DMS153 (cell line): ENCODE results near the gene SLC44A5.

ENCODE experiments used
- DNase-seq: peaks from one replicate; lab custom pipeline; 2025; lab: John Stamatoyannopoulos, UW

SLC44A5 gene

DNA sequence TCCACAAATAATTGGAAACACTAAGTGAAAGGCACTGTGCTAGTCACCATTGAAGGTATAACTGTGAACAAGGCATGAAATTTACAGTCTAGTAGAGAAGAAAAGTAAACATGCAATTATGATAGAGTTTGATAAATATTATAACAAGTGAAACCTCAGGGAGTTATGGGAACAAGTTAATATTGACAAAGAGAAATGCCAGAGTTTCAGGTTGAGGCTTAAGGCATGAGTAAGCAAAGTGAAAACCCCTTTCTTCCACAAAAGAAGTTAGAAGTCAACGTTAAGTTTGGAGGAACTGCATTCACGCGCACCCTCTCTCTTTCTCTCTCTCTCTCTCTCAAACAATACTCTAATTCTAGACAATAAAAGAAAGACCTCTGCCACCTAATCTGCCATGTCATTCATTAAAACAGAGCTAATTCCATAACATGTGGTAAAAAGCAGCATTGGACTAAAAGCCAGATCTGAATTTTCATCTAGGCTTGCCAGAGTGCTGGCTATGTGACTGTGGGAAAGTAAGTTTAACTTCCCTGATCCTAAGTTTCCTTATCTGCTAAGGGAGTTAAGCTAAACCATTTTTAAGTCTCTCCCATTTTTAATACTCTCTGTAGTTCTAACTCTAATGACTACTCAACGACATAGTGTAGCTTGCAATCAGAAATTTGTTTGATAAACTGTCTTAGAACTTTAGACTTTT lies 22.0 kb downstream of the SLC44A5 start:
- no peak for DNase-seq

DNA sequence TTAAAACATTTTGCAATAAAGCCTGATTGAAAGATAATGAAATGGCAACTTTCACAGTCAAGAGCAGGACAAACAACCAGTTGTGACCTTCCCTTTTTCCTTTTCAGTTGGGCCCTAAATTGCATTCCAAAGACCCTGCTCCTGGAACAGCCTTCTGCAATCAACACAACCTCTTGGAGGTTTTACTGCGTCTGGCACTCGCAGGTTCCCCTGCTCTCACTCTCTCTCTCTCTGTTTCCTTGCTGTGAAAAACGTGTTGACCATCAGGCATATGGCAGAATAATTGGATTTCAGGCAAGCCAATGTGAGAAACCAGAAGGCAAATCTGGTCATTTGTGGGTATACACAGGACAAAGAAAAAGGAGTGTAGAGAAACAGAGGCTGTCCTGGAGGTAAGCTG lies 23.2 kb downstream of the SLC44A5 start:
- DNase-seq, result no peak

DNA sequence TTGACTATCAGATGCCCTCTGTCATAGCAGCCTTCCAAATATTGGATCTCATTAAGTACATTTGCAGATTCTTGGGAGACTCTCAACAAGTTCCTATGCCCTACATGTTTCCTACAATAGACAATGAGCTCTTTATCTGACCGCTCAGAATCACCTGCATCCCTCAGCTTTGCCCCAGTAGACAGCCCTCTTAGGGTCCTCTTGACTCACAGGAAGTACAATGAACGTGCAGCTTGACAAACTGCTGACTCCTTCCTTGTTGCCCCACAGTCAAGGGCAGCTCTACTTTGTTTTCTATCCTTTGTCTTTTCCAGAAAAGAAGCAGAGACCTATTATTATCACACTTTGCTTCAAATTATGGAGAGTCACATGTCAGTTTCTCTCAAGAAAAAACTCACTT lies 27.6 kb downstream of the SLC44A5 start:
- DNase-seq, result no peak

DNA sequence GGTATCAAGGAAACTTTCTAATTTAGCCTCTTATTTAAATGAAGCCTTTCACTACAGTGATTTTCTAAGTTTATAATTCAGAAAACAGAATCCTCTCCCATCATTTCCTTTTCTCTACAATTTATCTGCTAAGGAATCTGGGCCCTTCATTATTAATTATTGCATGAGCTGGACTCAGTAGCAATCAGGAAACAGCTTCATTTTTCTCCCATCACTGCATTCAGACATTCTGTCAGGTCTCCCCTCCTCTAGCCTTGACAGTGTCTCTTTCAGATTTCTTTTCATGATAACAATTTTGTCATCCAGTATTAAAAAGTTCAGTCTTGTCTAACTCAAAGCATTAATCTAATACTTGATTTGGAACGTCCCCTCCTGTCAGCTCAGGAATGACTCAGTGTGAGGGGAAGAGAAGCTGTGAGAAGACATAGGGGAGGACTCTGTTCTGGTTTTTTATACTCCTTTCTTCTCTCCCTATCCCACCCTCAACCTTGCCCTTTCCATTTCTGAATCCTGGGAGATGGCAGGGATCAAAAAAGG lies 28.1 kb downstream of the SLC44A5 start:
- no peak for DNase-seq

DNA sequence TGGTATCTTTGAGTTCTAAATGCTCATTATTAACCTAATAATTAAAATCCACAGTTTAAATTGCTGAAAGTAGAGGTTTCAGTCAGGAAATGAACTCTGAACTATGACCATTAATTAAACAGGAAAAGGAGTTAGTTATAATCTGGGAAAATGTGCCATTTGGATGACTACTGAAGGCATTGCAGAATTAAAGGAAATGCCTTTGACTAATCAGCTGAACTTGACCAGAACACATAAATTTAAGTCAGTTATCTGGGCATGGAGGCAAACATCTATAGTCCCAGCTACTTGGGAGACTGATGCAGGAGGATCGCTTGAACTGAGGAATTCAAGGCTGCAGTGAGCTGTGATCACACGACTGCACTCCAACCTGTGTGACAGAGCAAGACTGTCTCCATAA lies 31.9 kb downstream of the SLC44A5 start:
- no peak for DNase-seq

DNA sequence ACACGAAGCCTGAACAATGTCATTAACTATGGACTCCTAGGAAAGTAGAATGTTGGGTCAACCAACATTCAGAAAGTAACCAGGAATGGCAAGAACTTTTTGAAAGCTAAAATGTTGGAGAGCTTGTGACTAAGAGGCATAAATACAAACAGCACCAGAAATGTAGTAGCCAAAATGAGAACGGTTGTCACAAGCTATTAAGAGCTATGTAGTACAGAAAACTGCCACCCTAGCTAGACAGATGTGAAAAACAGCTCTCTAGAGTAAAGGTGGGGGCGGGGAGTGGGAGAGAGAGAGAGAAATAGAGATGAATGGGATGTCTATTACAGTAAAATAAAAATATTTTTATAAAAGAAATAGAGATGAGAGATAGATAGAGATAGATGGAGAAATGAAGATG lies 35.1 kb downstream of the SLC44A5 start:
- no peak for DNase-seq

DNA sequence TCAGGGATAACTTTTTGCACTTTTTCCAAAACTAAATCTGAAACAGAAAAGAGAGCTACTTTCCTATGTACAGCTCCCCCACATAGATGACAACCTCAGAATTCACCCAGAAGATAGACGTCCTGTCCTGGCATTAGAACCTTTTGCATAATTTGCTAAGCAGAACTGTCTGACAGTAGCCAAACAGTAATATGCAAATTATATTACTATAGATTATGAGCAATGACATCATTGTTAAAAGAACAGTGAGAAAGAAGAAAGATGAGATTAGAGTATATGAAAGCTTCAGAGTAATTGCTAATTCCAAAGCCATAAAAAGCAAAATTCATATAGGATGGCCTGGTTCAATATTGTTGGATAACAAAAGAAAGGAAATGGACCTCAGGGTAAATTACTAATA lies 43.7 kb downstream of the SLC44A5 start:
- DNase-seq, result no peak

DNA sequence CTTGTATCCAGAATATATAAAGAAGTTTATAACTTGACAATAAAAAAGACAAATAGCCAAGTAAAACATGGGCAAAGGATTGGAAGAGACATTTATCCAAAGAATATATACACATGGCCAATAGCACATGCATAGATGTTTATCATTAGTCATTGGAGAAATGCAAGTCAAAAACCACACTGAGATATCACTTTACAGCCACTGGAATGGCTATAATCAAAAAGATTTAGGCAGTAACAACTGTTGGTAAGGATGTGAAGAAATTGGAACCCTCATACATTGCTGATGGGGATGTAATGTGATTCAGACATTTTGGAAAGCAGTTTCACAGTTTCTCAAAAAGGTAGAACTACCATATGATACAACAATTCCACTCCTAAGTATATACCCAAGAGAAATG lies 51.1 kb downstream of the SLC44A5 start:
- DNase-seq, result no peak

DNA sequence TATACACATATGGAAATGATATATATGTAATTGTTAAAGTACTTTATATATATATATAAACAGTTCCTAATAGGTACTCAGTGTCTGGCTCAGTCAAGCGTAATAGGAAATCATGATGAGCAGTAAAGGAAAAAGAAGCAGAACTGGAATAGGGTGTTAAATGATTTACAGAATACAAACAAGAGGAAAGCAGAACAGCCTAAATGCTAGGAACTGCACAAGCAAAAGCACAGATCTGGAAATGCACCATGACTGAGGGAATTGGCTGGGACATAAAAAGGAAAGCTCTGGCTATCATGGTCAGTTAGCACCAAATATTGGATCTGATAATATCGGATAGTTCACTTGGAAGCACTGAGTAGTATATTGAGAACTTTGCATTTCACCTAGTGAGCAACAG lies 51.8 kb downstream of the SLC44A5 start:
- DNase-seq, result no peak

DNA sequence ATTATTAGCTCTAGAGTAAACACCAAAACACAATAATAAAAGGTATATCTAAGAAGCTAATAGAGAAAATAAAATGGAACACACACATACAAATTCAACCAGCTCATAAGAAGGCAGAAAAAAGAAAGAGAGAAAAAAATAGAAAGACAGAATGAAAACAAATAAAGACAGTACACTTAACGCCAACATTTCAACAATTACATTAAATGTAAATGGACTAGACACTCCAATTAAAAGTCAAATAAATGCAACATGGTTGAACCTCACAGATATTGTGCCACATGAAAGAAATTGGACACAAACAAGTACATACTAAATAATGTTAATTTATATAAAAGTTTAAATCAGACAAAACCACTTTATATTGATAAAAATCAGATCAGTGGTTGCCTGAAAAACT lies 56.0 kb downstream of the SLC44A5 start:
- no peak for DNase-seq

DNA sequence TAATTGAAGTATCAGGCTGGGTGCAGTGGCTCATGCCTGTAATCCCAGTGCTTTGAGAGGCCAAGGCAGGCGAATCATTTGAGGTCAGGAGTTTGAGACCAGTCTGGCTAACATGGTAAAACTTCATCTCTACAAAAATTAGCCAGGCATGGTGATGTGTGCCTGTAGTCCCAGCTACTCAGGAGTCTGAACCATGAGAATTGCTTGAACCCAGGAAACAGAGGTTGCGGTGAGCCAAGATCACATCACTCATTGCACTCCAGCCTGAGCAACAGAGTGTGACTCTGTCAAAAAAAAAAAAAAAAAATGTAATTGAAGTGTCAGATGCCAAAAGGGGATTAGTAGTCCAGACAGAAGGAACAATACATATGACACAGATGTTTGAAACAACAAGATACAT lies 56.7 kb downstream of the SLC44A5 start:
- DNase-seq, result no peak

DNA sequence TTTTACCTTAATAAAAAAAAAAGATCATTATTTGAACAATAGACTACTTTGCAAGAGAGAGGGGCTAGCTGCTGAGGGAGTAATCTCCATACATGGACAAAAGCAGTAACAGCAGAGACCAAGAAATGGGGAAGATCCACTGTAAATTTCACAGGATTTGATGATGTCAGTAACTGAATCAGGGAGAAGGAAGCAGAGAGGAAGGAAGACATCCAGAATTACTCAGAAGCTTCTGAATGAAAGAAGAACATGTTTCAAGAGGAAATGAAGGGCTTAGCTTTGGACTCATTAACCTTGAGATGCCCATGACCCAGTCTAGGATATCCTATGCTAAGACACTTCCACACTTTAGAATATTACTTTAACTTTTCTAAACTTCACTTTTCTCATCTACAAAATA lies 60.4 kb downstream of the SLC44A5 start:
- no peak for DNase-seq

DNA sequence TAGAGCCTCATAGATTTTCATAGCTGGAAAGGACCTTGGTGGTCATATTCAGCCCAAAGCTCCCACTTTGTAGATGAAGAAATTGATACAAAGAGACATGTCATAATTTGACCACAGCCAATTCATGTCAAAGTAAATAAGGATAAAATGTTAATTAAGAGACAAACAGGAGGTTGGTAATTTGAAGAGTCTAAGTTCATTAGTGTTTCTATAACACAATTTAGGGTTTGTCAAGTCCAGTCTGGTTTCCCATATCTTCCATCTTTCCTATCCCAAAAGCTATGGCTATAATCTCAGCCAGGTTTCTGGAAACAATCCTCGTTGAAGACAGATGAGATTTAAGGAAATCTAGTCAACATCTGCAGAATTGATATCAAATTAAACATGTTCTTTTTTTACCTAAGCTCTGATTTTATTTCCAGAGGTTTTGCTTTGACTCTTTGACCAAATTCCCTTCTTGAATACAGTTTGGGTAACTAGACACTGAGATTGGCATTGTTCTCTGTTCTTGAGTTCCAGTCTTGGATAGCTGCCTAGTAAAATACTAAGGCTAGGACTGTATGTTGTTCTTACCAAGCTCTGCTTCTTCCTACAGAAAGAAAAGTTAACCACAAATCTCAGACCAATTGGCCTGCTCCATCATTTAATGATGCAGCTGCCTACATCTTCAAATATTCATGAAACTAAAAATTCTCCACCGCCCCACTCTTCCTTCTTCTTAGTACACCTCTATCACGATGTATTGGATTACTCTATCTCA lies 62.0 kb downstream of the SLC44A5 start:
- no peak for DNase-seq

DNA sequence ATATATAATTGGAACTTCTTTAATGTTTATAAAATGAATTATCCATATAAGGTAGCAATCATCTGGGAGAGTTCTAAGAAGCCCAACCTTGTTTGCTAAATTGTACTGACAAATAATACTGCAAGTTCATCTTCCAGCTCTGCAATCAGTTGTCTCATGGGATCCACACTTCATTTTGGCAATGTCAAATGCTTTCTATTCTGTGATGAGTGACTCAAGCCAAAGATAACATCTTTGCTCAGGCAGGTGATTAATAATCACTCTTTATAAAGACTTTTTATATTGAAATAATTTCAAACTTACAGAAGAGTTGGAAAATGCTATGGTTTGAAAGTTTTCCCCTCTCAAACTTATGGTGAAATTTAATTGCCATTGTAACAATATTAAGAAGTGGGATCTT lies 67.2 kb downstream of the SLC44A5 start:
- no peak for DNase-seq

DNA sequence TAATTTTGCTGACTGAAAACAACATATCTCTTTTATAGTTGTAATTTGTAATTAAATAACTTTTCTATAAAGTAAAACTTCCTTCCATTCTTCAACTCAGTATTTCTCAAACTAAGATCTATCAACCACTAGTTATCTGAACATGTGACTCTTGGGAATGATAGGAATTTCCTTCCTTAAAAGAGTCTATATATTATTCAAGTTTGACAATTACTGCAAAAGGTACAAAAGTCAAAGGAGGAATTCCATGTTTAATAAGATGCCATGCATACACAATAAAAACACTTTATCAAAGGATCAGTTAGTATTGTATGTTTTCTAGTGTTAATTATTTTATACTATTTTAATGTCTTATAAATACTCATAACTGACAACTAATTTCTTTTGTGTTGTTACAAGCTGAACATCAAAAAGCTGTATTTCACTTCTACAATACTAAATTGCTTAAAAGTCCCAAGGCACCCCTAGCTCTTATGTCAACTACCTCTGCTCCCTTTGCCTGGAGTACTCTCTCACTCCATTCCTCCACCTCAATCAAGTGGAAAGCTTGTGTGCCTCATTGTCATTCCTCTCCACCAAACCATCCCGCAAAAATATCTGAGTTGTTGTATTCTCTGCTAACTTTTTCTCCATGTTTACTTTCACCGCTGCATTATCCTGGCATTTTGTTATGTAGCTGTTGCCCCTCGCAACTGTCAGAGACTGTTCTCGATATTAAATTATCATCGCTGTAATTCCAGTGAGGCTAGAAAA lies 67.9 kb downstream of the SLC44A5 start:
- no peak for DNase-seq

DNA sequence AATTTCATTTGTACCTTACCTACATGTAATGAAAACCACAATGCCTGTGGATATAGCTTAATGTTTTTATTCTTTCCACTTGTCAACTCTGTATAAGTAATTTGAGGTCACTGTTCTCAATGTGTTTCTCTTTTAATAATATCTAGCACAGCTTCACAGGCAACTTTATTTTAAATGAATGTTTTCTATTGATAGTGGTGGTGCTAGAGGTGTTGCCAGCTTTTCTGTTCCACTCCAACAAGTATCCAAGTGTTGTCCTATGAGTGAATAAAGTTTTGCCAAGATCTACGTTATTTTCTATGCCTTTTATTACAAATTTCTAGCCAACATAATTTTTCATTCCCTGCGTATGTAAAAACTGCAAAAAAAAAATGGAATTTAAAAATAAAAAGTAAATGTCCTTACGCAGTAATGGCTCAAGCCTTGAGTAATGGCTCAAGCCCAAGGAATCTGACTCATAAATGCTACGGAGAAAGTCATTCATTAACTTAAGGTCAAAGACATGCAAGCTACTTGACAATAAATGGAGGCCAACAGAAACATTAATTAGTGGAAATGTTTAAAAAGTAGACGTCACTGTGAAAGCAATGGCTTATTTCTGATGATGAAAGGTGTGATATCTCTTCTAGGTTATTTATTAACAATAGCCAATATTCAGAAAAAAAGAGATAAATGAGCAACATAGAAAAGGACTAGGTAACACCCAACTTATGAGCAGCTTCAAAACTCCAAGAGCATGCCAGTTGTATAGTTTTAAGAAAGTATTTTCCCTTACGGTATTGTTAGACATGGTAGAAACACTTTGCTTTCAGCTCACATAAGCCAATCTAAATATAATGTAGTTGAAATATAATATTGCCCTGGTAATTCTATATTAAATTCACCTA lies 71.4 kb downstream of the SLC44A5 start:
- DNase-seq, result no peak

DNA sequence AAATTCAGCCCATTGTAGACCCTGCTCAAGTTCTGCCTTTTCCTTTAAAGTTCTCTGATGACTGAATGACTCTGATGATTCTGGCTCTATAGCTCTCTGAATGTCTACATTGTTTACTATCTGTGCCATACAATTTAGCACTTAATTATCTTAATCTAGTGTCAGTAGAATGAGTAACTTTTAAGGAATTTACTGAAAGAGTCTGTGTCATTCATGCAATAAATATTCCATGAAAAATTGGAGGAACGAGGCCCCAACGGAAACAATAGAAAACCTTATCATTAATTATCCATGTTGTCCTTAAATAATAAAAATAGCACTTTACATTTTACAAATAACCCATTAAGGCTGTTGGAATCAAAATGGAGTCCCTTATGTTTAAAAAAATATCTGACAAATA lies 77.8 kb downstream of the SLC44A5 start:
- DNase-seq, result no peak

DNA sequence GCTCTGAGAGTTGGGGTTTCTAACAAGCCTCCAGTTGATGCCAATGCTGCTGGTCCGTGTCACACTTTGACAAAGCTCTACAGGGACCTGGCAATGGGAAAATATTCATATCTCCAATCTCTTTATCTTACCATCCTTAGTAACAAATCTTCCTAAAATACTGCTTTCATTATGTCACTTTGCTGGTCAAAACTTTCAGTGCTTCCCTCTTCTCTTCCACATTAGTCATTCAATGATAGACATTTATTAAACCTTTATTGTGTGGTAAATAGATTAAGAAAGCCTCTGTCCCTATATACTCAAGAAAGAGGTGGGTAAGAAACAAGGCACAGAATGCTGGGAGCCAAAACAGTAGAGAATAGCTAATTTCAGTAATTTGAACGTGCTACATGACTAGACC lies 79.3 kb downstream of the SLC44A5 start:
- DNase-seq, result no peak

DNA sequence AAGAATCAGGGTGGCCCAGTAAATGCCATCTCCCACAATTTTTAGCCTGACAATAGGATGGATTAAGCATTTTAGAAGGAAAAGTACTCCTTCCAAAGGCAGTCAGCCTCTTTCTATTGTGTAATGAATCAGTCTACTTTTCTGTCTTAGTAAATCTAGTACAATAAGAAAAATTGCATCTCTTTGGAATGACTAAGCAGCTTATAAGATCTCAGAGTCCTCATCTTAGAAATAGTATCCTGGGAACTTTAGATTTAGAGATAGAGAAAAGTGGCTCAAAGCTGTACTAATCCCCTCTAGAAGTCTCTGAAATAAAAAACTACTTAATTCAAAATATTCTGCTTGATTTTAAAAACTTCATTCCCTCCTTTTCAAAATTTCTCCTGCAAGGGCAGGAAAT lies 81.4 kb downstream of the SLC44A5 start:
- DNase-seq, result no peak

DNA sequence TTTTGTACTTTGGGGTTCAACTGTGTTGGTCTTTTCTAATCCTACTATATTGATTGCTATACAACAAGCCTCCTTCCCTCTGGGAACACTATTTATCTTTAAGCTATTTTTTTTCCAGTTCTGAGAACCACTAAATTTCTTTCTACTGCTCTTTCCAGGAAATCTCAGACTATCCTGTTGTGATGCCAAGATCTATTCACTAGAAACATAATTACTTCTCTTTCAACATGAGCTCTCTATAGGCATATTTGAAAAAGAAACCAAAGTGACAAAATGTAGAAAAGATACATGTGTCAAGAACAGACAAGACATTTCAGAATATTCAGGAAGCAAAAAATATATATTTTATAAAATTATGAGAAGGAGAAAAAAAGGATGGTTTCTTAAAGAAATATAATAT lies 82.9 kb downstream of the SLC44A5 start:
- DNase-seq, result no peak

DNA sequence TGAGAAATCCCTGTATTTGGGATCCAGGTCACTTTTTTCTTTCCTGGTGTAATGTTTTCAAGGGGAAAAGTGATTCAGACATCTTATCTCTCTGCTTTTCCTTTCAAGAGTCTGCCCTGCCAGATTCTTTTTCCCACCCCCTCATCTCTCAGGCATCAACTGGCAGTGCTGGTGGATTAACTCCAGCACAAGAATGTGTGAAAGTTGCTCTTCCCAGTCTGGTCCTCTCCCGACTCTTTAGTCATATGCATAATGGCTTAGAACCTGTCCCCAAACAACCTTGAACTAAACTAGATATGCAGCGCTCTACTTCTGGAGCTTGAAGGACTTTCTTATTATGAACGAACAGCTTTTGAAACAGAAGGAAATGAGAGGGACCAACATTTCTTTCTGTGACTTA lies 88.5 kb downstream of the SLC44A5 start:
- DNase-seq, result no peak

DNA sequence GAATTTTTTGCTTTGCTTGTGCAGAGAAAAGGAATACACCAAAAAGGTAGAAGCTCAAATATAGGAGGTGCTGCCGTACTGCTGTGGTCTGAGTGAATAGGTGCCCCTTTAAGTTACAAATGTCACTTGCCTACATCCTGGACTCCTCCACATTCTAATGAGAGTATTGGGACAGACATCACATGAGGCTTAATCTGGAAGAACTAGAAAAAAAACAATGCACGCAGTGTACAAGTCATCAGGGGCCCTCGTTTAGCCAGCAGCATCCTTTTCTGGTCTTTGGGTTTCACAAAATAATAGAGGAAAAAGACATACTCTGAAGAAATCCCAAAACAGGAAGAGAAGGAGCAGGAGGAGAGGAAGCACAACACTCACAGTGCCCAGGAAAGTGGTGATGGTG lies 89.3 kb downstream of the SLC44A5 start:
- DNase-seq, result no peak
